Inferior parietal cortex (tissue), 1 donor: ENCODE measurements around the gene CNTNAP3.
"Not testable (repeated sequence)": the region's sequence is repeated elsewhere in the genome, so short reads cannot be mapped to it uniquely, and the experiment has no call there.

ENCODE experiments used
- DNase-seq: peaks from one replicate; pipeline ENCODE4 v3.0.0-alpha.2; 2016; ENCODE audit errors: extremely low spot score

Gene CNTNAP3

DNA sequence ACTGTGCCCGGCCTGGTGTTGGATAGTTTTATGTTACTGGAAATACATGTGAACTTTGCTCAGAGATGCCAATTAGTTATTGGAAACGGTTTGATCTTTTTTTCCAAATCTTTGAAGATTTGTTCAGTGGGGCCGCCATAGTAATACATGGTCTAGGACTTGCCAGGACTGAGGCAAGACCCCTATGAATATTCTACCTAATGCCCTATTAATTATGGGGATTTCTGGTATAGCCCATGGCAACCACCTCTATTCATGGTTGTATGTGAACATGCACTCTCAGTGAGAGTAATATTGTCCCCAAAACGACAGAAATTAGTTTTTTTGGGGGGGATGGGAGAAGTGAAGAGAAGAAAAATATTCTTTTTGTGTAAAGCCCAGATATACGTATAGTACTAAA is 220.3 kb downstream of the CNTNAP3 start:
- not testable (repeated sequence) for DNase-seq

DNA sequence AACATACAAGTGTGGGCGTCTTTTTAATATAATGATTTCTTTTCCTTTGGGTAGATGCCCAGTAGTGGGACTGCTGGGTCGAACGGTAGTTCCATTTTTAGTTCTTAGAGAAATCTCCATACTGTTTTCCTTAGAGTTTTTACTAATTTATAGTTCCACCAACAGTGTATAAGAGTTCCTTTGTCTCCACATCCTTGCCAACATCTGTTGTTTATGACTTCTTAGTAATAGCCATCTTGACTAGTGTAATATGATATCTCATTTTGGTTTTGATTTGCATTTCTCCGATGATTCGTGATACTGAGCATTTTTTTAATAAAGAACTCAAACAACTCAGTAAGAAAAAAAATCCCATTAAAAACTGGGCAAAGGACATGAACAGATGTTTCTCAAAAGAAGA is 225.0 kb downstream of the CNTNAP3 start:
- not testable (repeated sequence) for DNase-seq

DNA sequence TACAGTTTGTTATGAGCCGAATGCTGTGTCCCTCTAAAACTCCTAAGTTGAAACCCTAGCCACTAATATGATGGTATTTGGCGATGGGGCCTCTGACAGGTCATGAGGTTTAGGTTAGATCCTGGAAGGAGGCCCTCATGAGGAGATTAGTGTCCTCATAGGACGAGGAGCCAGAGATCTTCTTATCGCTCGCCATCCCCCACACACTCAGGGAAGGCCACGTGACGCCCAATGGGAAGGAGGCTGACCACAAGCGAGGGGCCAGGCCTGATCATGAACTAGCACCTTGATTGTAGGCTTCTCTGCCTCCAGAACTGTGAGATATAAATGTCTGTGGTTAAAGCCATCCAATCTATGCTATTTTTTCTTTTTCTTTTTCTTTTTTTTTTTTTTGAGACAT is 233.5 kb downstream of the CNTNAP3 start:
- DNase-seq = not testable (repeated sequence)

DNA sequence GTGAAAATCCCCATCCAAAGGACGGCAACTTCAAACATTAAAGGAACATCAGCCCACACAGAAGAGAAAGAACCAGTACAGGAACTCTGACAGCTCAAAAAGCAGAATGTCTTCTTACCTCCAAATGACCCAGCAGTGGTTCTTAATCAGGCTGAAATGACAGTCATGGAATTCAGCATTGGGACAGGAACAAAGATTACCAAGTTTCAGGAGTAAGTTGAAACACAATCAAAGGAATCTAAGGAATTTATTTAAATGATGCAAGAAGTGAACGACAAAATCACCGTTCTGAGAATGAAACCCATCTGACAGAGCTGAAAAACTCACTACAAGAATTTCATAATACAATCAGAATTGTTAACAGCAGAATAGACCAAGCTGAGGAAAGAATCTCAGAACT is 241.1 kb downstream of the CNTNAP3 start:
- not testable (repeated sequence) for DNase-seq

- not testable (repeated sequence) for DNase-seq
These were observed 245.6 kb downstream of the CNTNAP3 start for GRCh38 chr9:39042352-39042803.

DNA sequence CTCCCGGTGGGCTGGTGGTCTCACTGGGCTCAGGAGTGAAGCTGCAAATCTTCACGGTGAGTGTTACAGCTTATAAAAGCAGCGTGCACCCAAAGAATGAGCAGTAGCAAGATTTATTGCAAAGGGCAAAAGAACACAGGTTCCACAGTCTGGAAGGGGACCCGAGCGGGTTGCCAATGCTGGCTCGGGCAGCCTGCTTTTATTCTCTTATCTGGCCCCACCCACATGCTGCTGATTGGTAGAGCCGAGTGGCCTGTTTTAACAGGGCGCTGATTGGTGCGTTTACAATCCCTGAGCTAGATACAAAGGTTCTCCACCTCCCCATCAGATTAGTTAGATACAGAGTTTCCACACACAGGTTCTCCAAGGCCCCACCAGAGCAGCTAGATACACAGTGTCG is 246.2 kb downstream of the CNTNAP3 start:
- not testable (repeated sequence) for DNase-seq

GRCh38 chr9:39039148-39039547 is 248.8 kb downstream of the CNTNAP3 start:
- DNase-seq = not testable (repeated sequence)

- not testable (repeated sequence) for DNase-seq
These were observed 249.7 kb downstream of the CNTNAP3 start for GRCh38 chr9:39038221-39038620.

GRCh38 chr9:39033849-39034248 is 254.1 kb downstream of the CNTNAP3 start:
- DNase-seq = not testable (repeated sequence)

GRCh38 chr9:39030204-39031019 is 257.6 kb downstream of the CNTNAP3 start:
- DNase-seq = not testable (repeated sequence)

DNA sequence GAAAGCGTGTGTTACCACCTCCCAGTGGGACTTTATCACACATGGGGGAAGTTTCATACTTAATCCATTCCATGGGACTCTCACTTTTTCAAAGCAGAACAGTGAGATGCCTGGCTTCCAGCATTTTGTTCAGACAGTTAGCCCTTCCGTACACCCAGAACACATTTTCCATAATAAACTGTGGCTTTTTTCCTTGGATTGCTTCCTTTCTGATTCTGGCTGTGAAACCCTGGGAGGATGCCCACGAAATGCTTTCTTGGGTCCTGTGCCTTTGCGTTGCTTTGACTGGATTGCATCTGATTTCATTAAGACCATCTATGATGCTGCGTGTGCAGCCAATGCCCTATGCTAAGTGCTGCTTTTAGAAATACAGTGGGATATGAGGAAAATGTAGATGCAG is 259.1 kb downstream of the CNTNAP3 start:
- DNase-seq = not testable (repeated sequence)

DNA sequence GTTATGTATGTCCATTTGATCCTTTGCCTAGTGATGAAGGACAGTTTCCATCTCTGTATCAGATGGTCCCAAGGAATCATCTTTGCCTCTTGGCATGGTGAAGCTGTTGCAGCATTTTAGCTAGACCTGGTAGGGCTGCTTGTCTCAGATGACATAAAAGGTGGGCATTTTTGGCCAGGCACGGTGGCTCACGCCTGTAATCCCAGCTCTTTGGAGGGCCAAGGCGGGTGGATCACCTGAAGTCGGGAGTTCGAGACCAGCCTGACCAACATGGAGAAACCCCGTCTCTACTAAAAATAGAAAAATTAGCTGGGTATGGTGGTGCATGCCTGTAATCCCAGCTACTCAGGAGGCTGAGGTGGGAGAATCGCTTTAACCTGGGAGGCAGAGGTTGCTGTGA is 259.8 kb downstream of the CNTNAP3 start:
- not testable (repeated sequence) for DNase-seq

DNA sequence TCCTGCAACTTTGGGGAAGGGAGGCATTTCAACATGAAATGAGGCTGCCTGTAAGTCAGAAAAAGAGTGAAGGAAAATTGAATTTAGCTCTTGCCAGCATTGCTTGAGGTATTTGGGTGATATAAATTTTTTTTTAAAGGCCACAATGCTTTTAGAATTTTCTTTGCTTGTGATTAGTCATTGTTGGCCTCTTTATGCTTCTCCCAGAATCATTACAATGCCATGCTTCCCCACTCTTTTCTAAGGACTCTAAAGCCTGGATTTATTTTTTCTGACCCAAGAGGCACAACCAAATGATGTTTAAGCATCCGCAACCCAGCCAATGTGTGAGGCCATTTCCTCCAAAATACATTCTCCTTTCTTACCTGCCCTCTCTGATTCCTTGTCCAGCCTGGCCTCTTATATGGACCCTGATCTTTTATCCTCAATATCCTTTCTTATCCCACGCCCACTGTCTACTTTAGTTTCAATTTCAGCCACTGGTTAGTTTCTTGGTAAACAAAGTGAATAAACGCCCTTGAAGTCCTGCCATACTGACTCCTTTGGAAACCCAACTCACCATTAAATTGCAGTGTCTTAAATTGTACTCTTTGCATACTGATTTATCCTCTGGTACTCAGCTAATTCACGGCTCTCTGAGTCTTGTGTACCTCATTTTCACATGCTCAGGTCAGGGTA is 261.9 kb downstream of the CNTNAP3 start:
- DNase-seq = not testable (repeated sequence)
